ENCODE measurements around the gene GTF2B. TPM values are rescaled to one million over a fixed set of nuclear protein-coding genes. Genes with fewer than 3 reads are reported as not detected.

The GTF2B gene
- total RNA-seq, 1 donor from 2014 or later = 32.2 TPM

- Mint-ChIP-seq H3K27ac (no peak overlapping the region), H3K4me3 (no peak overlapping the region), H3K27me3 (no peaks in the 10 kb centered on the region), H3K4me1 (no peaks in the 10 kb centered on the region), H3K36me3 (ENCODE audit: low read depth) (no peaks in the 10 kb centered on the region), H3K9me3 (peaks cover 14% of the 10 kb centered on the region)
- DNase-seq (no peak), ATAC-seq (ENCODE audit: low read depth) (no peak)
- no peak for TF ChIP-seq CTCF (IDR thresholded peaks at IDR 0.05)
- ChIA-PET POLR2A (no interaction called here), CTCF (no interaction called here)
- intact Hi-C loops (cut with micrococcal nuclease) = no loop called here
Observed at GRCh38 chr1:88911161-88911560, 19.8 kb upstream of the GTF2B start.

GRCh38 chr1:88910401-88910800 lies 19.0 kb upstream of the GTF2B start:
- DNase-seq (no peak), ATAC-seq (ENCODE audit: low read depth) (no peak)
- Mint-ChIP-seq H3K9me3 (peaks cover 8% of the 10 kb centered on the region), H3K27me3 (no peaks in the 10 kb centered on the region), H3K36me3 (ENCODE audit: low read depth) (no peaks in the 10 kb centered on the region), H3K4me1 (no peaks in the 10 kb centered on the region), H3K27ac (no peak overlapping the region), H3K4me3 (no peak overlapping the region)
- no peak for TF ChIP-seq CTCF (IDR thresholded peaks at IDR 0.05)
- CTCF ChIA-PET = no interaction called here
- intact Hi-C loops (cut with micrococcal nuclease) = no loop called here
- POLR2A ChIA-PET = no interaction called here

GRCh38 chr1:88900883-88901282 lies 9.5 kb upstream of the GTF2B start:
- POLR2A ChIA-PET = no interaction called here
- intact Hi-C loops (cut with micrococcal nuclease) = no loop called here

GRCh38 chr1:88897070-88897730 lies 5.8 kb upstream of the GTF2B start:
- no peaks in the 10 kb centered on the region for H3K27me3 Mint-ChIP-seq
- POLR2A ChIA-PET = interaction anchor here (1.3 kb wide), 1 partner anchor 213 kb away, joined by 3 read pairs; the partner anchor contains the start of gene PKN2
- H3K36me3 Mint-ChIP-seq (ENCODE audit: low read depth) = no peaks in the 10 kb centered on the region
- H3K27ac Mint-ChIP-seq = no peak overlapping the region
- DNase-seq (no peak), ATAC-seq (ENCODE audit: low read depth) (no peak)
- no peak for TF ChIP-seq CTCF (IDR thresholded peaks at IDR 0.05)
- no peaks in the 10 kb centered on the region for H3K9me3 Mint-ChIP-seq
- H3K4me1 Mint-ChIP-seq = peaks cover 1% of the 10 kb centered on the region
- no peak overlapping the region for H3K4me3 Mint-ChIP-seq
- intact Hi-C loops (cut with micrococcal nuclease) = no loop called here
- CTCF ChIA-PET = no interaction called here

More at GRCh38 chr1:88900883-88901282, 9.5 kb upstream of the GTF2B start:
- Mint-ChIP-seq H3K27me3 (no peaks in the 10 kb centered on the region), H3K36me3 (ENCODE audit: low read depth) (no peaks in the 10 kb centered on the region), H3K4me3 (no peak overlapping the region), H3K4me1 (no peaks in the 10 kb centered on the region), H3K9me3 (no peaks in the 10 kb centered on the region), H3K27ac (no peak overlapping the region)
- TF ChIP-seq CTCF (IDR thresholded peaks at IDR 0.05) = no peak
- CTCF ChIA-PET = no interaction called here
- ATAC-seq (ENCODE audit: low read depth) (no peak), DNase-seq (no peak)

- DNase-seq (no peak), ATAC-seq (ENCODE audit: low read depth) (no peak)
- Mint-ChIP-seq H3K9me3 (no peaks in the 10 kb centered on the region), H3K27ac (peak overlapping the region; percentile 96), H3K36me3 (ENCODE audit: low read depth) (peaks cover 22% of the 10 kb centered on the region), H3K4me3 (peak overlapping the region; percentile 99), H3K4me1 (peaks cover 40% of the 10 kb centered on the region), H3K27me3 (no peaks in the 10 kb centered on the region)
- ChIA-PET POLR2A (interaction anchor here (0.7 to 2.7 kb wide), 4 partner anchors 44 to 670 kb away, joined by 3 to 29 read pairs (median 4); partner anchors contain the start of gene PKN2), CTCF (no interaction called here)
- no peak for TF ChIP-seq CTCF (IDR thresholded peaks at IDR 0.05)
- intact Hi-C loops (cut with micrococcal nuclease) = loop anchor here (5.0 kb wide), 1 partner anchor 305 kb away; the partner anchor contains the start of gene GBP4
Observed at GRCh38 chr1:88892357-88892877, 1.1 kb upstream of the GTF2B start.
